HG03097 (cell line): ENCODE measurements around the gene NYNRIN.
"Not testable (repeated sequence)": the region's sequence is repeated elsewhere in the genome, so short reads cannot be mapped to it uniquely, and the experiment has no call there.

Source experiments
- ATAC-seq: cut with Tn5 transposase; IDR thresholded peaks from one replicate; pipeline ENCODE4 v1.9.1; 2021; ENCODE audit not compliant: unreplicated experiment, low FRiP score

Gene NYNRIN

GRCh38 chr14:24398653-24399446, at the start of gene NYNRIN:
TSS of gene NYNRIN (plus strand) at chr14:24399003. CDS start at chr14:24399247, 244 bp downstream.
- ATAC-seq = no peak

GRCh38 chr14:24349742-24350141, 49.1 kb upstream of the NYNRIN start:
- no peak for ATAC-seq

GRCh38 chr14:24351517-24351916, 47.3 kb upstream of the NYNRIN start:
- ATAC-seq = no peak

- no peak for ATAC-seq
Measured at GRCh38 chr14:24353559-24354481, 45.0 kb upstream of the NYNRIN start.

- not testable (repeated sequence) for ATAC-seq
Measured at GRCh38 chr14:24354482-24354825, 44.3 kb upstream of the NYNRIN start.

- ATAC-seq = no peak
Measured at GRCh38 chr14:24355009-24355408, 43.8 kb upstream of the NYNRIN start.

GRCh38 chr14:24356208-24356607, 42.6 kb upstream of the NYNRIN start:
- no peak for ATAC-seq

GRCh38 chr14:24360281-24360680, 38.5 kb upstream of the NYNRIN start:
- no peak for ATAC-seq

GRCh38 chr14:24361326-24361725, 37.5 kb upstream of the NYNRIN start:
- ATAC-seq = no peak

- no peak for ATAC-seq
Measured at GRCh38 chr14:24362241-24362960, 36.4 kb upstream of the NYNRIN start.

GRCh38 chr14:24363401-24363800, 35.4 kb upstream of the NYNRIN start:
- ATAC-seq = no peak

GRCh38 chr14:24364841-24365240, 34.0 kb upstream of the NYNRIN start:
- ATAC-seq = no peak

GRCh38 chr14:24365600-24366412, 33.0 kb upstream of the NYNRIN start:
- ATAC-seq = no peak

GRCh38 chr14:24366413-24366720, 32.4 kb upstream of the NYNRIN start:
- no peak for ATAC-seq

- peak; percentile 67 for ATAC-seq
Measured at GRCh38 chr14:24366721-24367513, 31.9 kb upstream of the NYNRIN start.

- ATAC-seq = no peak
Measured at GRCh38 chr14:24367514-24368211, 31.1 kb upstream of the NYNRIN start, which contains the start of gene NFATC4. TSS of gene NFATC4 (plus strand) at chr14:24368184. CDS start at chr14:24368341, 157 bp downstream.

GRCh38 chr14:24368212-24368561, 30.6 kb upstream of the NYNRIN start:
- ATAC-seq = no peak

- ATAC-seq = no peak
Measured at GRCh38 chr14:24368562-24369252, 30.1 kb upstream of the NYNRIN start.
